Adrenal gland (tissue), 5 donors: ENCODE measurements around the gene ATP8A2.

Experiments used
- POLR2A ChIP-seq, 2 donors: fragments of 450-650 bp; IDR thresholded peaks; one replicate each; pipeline ENCODE4 v1.6.1; 2017; ENCODE audit warnings: antibody characterized with exemption in 2 of 2, mild to moderate bottlenecking in 2 of 2, moderate library complexity in 1 of 2
- TF ChIP-seq, protein P1 (sequence below), 6 experiments: fragments of 450-650 bp in 4 of 6; fragments of 200-600 bp in 2 of 6; sonication (generic) in 1 of 6; IDR thresholded peaks; 1 replicate in 5 of 6; 2 replicates in 1 of 6; pipeline versions ENCODE4 v1.5.1 to v1.8.0; 2016 to 2021; ENCODE audit warnings: antibody characterized with exemption in 6 of 6, mild to moderate bottlenecking in 2 of 6, moderate library complexity in 1 of 6
- donor health status: DM: no; HTN: no; CAD: no.

DNA sequence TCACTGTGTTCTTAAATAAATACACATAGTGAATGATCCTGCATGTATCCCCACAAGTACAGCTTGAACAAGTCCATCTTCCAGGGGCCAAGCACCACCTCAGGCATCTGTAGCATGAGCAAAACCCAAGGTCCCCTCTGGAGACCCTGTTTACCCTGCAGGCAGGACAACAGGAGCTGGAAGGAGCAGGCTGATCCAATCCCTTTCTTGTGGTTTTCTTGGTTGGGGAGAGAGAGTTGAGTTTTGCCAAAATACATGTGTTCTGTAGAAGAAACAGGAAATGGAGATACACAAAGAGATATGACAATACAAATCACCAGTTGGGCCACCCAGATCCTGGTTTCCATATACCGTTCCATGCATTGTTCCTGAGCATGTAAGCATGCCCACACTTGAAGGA is 587.2 kb downstream of the ATP8A2 start:
- TF ChIP-seq, protein P1, sequence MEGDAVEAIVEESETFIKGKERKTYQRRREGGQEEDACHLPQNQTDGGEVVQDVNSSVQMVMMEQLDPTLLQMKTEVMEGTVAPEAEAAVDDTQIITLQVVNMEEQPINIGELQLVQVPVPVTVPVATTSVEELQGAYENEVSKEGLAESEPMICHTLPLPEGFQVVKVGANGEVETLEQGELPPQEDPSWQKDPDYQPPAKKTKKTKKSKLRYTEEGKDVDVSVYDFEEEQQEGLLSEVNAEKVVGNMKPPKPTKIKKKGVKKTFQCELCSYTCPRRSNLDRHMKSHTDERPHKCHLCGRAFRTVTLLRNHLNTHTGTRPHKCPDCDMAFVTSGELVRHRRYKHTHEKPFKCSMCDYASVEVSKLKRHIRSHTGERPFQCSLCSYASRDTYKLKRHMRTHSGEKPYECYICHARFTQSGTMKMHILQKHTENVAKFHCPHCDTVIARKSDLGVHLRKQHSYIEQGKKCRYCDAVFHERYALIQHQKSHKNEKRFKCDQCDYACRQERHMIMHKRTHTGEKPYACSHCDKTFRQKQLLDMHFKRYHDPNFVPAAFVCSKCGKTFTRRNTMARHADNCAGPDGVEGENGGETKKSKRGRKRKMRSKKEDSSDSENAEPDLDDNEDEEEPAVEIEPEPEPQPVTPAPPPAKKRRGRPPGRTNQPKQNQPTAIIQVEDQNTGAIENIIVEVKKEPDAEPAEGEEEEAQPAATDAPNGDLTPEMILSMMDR (IDR thresholded peaks at IDR 0.05) = no peak
- no peak for TF ChIP-seq POLR2A (IDR thresholded peaks at IDR 0.05)
